MM.1S (cell line): ENCODE results near the gene SPATA13.

Experiments
- DNase-seq: peaks from one replicate; pipeline ENCODE4 v3.0.0-alpha.2; 2015
- H2AFZ ChIP-seq: fragments of 300-600 bp; sonication (generic); 2 replicates; pipeline ENCODE4 v1.6.0; 2016; ENCODE audit warnings: antibody characterized with exemption, low read length
- H3F3A ChIP-seq: fragments of 300-600 bp; sonication (generic); 2 replicates; pipeline ENCODE4 v1.6.1; 2016; ENCODE audit warnings: mild to moderate bottlenecking, antibody characterized with exemption, low read length, moderate library complexity, mixed read lengths; ENCODE audit not compliant: insufficient read depth
- H3K27ac ChIP-seq: fragments of 300-600 bp; sonication (generic); 2 replicates; pipeline ENCODE4 v1.5.1; 2016; ENCODE audit warnings: mild to moderate bottlenecking, low read length
- H3K27me3 ChIP-seq: fragments of 300-600 bp; sonication (generic); replicated peaks from 2 replicates; pipeline ENCODE4 v1.6.0; 2016; ENCODE audit warnings: low read length; ENCODE audit not compliant: insufficient read depth
- H3K36me3 ChIP-seq: fragments of 300-600 bp; sonication (generic); replicated peaks from 2 replicates; pipeline ENCODE4 v1.6.1; 2016; ENCODE audit warnings: mild to moderate bottlenecking, low read length, mixed read lengths; ENCODE audit not compliant: insufficient read depth
- H3K4me1 ChIP-seq: fragments of 300-600 bp; sonication (generic); 2 replicates; pipeline ENCODE4 v1.6.1; 2016; ENCODE audit warnings: low read length, mixed read lengths
- H3K4me2 ChIP-seq: fragments of 300-600 bp; sonication (generic); 2 replicates; pipeline ENCODE4 v1.6.0; 2016; ENCODE audit warnings: low read depth, low read length
- H3K4me3 ChIP-seq: fragments of 300-600 bp; sonication (generic); 2 replicates; pipeline ENCODE4 v1.5.1; 2016; ENCODE audit warnings: low read length, mixed read lengths
- H3K79me2 ChIP-seq: fragments of 300-600 bp; sonication (generic); 2 replicates; pipeline ENCODE4 v1.6.1; 2016; ENCODE audit warnings: mixed run types, low read length, mixed read lengths
- H3K9ac ChIP-seq: fragments of 300-600 bp; sonication (generic); 2 replicates; pipeline ENCODE4 v1.6.1; 2016; ENCODE audit warnings: low read length, mixed read lengths
- H3K9me2 ChIP-seq: fragments of 300-600 bp; sonication (generic); replicated peaks from 2 replicates; pipeline ENCODE4 v1.6.1; 2016; ENCODE audit warnings: mild to moderate bottlenecking, low read length, mixed read lengths; ENCODE audit not compliant: insufficient read depth
- H3K9me3 ChIP-seq: fragments of 300-600 bp; sonication (generic); replicated peaks from 2 replicates; pipeline ENCODE4 v1.6.1; 2016; ENCODE audit warnings: mild to moderate bottlenecking, low read length, mixed read lengths; ENCODE audit not compliant: insufficient read depth
- H4K20me1 ChIP-seq: fragments of 300-600 bp; sonication (generic); 2 replicates; pipeline ENCODE4 v1.6.1; 2016; ENCODE audit warnings: mild to moderate bottlenecking, low read length, moderate library complexity, mixed read lengths; ENCODE audit not compliant: insufficient read depth
- EZH2 ChIP-seq: fragments of 300-600 bp; sonication (generic); optimal IDR thresholded peaks from 2 replicates; pipeline ENCODE3; 2017; ENCODE audit warnings: low read depth, mild to moderate bottlenecking, antibody characterized with exemption, low read length, mixed read lengths
- EZH2phosphoT487 ChIP-seq: fragments of 300-600 bp; sonication (generic); IDR thresholded peaks from 2 replicates; pipeline ENCODE4 v1.6.1; 2018; ENCODE audit warnings: antibody characterized with exemption, low read length
- TF ChIP-seq, protein P1 (sequence below): fragments of 300-600 bp; sonication (generic); IDR thresholded peaks from 2 replicates; pipeline ENCODE4 v1.5.1; 2016; ENCODE audit warnings: antibody characterized with exemption, low read length, mixed read lengths

The SPATA13 gene

DNA sequence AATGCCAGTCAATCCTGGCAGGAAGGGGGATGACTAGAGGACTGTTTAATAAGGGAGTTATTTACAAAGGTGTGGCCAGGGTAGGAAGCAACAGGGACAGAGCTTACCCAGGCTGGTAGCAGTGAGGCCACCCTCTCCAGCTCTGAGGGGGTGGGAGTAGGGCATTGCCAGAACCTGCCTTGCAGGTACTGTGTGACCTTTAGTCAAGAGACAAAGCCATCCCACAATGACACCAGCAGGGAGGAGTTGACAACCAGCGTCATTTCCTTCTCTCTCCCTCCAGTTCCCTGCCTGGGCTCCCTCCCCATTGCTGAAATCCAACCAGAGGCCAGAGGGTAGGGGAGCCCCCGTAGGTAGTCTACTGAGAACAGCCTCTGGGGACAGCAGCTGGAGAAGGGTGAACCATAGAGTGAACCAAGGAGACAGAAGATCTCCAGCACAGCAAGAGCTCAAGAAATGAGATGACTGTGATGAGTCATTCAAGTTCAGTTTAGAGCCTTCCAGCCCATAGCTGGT lies 33.3 kb upstream of the SPATA13 start:
- Histone ChIP-seq H3K9me2 (no peaks in the 10 kb centered on the region), H3K9me3 (no peaks in the 10 kb centered on the region), H3K79me2 (no peaks in the 10 kb centered on the region), H3K27ac (no peak overlapping the region), H3K9ac (no peak overlapping the region), H3K36me3 (no peaks in the 10 kb centered on the region), H2AFZ (no peak overlapping the region), H3K4me3 (no peak overlapping the region), H3K4me1 (no peaks in the 10 kb centered on the region), H3K27me3 (no peaks in the 10 kb centered on the region), H3F3A (no peaks in the 10 kb centered on the region), H3K4me2 (no peak overlapping the region), H4K20me1 (no peaks in the 10 kb centered on the region)
- no peak for TF ChIP-seq EZH2
- no peak for TF ChIP-seq EZH2phosphoT487
- TF ChIP-seq, protein P1, sequence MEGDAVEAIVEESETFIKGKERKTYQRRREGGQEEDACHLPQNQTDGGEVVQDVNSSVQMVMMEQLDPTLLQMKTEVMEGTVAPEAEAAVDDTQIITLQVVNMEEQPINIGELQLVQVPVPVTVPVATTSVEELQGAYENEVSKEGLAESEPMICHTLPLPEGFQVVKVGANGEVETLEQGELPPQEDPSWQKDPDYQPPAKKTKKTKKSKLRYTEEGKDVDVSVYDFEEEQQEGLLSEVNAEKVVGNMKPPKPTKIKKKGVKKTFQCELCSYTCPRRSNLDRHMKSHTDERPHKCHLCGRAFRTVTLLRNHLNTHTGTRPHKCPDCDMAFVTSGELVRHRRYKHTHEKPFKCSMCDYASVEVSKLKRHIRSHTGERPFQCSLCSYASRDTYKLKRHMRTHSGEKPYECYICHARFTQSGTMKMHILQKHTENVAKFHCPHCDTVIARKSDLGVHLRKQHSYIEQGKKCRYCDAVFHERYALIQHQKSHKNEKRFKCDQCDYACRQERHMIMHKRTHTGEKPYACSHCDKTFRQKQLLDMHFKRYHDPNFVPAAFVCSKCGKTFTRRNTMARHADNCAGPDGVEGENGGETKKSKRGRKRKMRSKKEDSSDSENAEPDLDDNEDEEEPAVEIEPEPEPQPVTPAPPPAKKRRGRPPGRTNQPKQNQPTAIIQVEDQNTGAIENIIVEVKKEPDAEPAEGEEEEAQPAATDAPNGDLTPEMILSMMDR = no peak
- no peak for DNase-seq

DNA sequence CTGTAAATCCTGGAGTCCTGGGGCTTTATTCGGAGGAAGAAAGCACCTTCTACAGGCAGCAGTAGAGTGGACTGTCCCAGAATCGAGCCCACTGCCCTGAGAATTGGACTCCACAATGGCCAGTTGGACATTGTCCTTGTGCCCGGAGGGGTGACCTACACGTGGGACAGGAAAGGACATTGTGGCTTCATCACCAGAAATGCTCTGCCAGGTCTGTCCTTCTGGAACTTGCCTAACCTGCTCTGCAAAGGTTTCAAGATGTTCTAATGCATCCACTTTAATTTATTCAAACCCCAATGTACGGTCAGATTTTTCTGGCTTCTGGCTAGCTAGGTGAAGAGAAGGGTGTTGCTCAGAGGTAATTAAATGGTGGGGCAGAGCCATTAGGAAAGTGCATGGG lies 32.4 kb upstream of the SPATA13 start:
- no peaks in the 10 kb centered on the region for H3K36me3 ChIP-seq
- no peaks in the 10 kb centered on the region for H3F3A ChIP-seq
- no peaks in the 10 kb centered on the region for H3K27me3 ChIP-seq
- no peaks in the 10 kb centered on the region for H3K9me2 ChIP-seq
- H3K4me2 ChIP-seq = no peak overlapping the region
- no peak overlapping the region for H3K27ac ChIP-seq
- TF ChIP-seq, protein P1 = no peak
- TF ChIP-seq EZH2 (no peak), EZH2phosphoT487 (no peak)
- no peaks in the 10 kb centered on the region for H3K4me1 ChIP-seq
- H2AFZ ChIP-seq = no peak overlapping the region
- no peaks in the 10 kb centered on the region for H3K79me2 ChIP-seq
- H3K9ac ChIP-seq = no peak overlapping the region
- no peaks in the 10 kb centered on the region for H3K9me3 ChIP-seq
- no peak for DNase-seq
- no peak overlapping the region for H3K4me3 ChIP-seq
- no peaks in the 10 kb centered on the region for H4K20me1 ChIP-seq

DNA sequence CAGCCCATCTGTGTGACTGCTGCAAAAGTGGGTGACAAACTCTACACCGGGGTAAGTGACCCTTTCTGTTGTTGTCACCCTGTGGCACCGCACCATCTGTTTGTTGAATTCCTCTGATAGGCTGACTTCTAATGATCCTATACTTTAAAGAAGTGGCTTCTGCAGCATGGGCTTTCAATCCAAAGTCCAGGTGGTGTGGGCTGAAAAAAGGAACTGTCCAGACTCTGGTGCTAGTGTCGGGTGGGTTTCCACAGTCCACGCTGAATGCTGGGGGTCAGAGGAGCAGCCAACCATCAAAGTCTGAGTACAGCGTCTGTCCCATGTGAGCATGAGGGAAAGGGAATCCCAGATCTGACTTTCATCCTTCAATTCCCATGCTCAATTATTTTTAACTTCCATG lies 31.6 kb upstream of the SPATA13 start:
- Histone ChIP-seq H3K4me1 (no peaks in the 10 kb centered on the region), H3K27me3 (no peaks in the 10 kb centered on the region), H2AFZ (no peak overlapping the region), H3K9me3 (no peaks in the 10 kb centered on the region), H3K4me3 (no peak overlapping the region), H3K79me2 (no peaks in the 10 kb centered on the region), H3K36me3 (no peaks in the 10 kb centered on the region), H3K9ac (no peak overlapping the region), H3K27ac (no peak overlapping the region), H3K4me2 (no peak overlapping the region), H4K20me1 (no peaks in the 10 kb centered on the region), H3K9me2 (no peaks in the 10 kb centered on the region), H3F3A (no peaks in the 10 kb centered on the region)
- DNase-seq = no peak
- TF ChIP-seq EZH2 = no peak
- TF ChIP-seq, protein P1 = no peak
- no peak for TF ChIP-seq EZH2phosphoT487
